Measurements from ENCODE around the gene GSS. TPM values are rescaled to one million over a fixed set of nuclear protein-coding genes. Genes with fewer than 3 reads are reported as not detected.

The GSS gene
- total RNA-seq, 4 donors from 2014 or later = 56.5 to 86.7 (median 75.2) TPM

DNA sequence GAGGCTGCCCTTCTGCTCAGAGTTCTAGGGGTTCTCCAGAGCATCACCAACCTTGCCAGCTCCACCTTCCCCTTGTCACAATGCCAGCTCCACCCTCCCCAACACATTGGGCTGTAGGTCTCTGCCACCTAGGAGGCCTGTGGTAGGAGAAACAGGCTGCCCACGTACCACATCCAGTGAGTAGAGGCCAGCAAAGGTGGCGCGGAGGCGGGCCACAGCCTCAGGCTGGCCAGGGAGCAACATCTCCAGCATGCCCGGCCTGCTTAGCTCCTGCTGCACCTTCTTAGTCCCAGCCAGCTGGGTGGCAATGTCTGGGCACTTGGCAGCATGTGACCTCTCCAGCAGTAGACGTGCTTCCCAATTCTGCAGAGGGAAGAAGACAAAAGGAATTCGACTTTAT, 23.8 kb downstream of the GSS start:
- Histone ChIP-seq H3K27ac (no peak overlapping the region), H3K36me3 (peaks cover 73% of the 10 kb centered on the region), H3K4me1 (peaks cover under 1% of the 10 kb centered on the region), H3K27me3 (no peaks in the 10 kb centered on the region), H3K9me3 (no peaks in the 10 kb centered on the region), H3K4me3 (no peak overlapping the region)
- no peak for DNase-seq (ENCODE audit: low spot score in 2 of 2)
- 91% methylated on average over 7 of the region's 7 CpGs for WGBS
- TF ChIP-seq CTCF (IDR thresholded peaks at IDR 0.05) = no peak
- TF ChIP-seq POLR2AphosphoS5 (IDR thresholded peaks at IDR 0.05) = no peak

DNA sequence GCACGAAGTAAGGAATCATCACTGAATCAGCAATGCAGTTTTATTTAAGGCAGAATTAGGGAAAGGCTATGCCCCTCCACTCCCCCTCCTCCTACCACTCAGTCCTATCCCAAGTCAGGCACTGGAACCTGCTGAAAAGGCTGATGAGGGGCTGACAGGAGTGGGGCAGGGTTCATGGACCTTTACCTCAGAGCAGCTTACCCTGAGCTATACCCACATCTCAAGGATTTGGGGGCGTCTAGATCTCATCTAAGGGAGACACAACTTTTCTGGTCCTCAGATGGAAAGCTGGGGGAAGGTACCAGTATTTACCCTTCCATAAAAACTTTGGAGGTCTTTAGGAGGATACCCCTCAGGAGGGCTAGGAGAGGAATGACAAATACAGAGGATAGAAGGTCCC, 27.2 kb downstream of the GSS start:
- peaks cover 92% of the 10 kb centered on the region for H3K36me3 ChIP-seq
- no peak for DNase-seq (ENCODE audit: low spot score in 2 of 2)
- H3K9me3 ChIP-seq = no peaks in the 10 kb centered on the region
- H3K4me3 ChIP-seq = no peak overlapping the region
- TF ChIP-seq EP300 (IDR thresholded peaks at IDR 0.05) (no peak), POLR2A (IDR thresholded peaks at IDR 0.05) (no peak), POLR2AphosphoS5 (IDR thresholded peaks at IDR 0.05) (no peak), CTCF (IDR thresholded peaks at IDR 0.05) (no peak)
- H3K4me1 ChIP-seq = peaks cover 2% of the 10 kb centered on the region
- 79% methylated on average over 2 of the region's 2 CpGs for WGBS
- no peaks in the 10 kb centered on the region for H3K27me3 ChIP-seq
- H3K27ac ChIP-seq = no peak overlapping the region

- H3K27ac ChIP-seq = no peak overlapping the region
- 88% methylated on average over 1 of the region's 1 CpG for WGBS
- H3K36me3 ChIP-seq = peaks cover 88% of the 10 kb centered on the region
These were observed 27.9 kb downstream of the GSS start for GRCh38 chr20:34927736-34928135.

DNA sequence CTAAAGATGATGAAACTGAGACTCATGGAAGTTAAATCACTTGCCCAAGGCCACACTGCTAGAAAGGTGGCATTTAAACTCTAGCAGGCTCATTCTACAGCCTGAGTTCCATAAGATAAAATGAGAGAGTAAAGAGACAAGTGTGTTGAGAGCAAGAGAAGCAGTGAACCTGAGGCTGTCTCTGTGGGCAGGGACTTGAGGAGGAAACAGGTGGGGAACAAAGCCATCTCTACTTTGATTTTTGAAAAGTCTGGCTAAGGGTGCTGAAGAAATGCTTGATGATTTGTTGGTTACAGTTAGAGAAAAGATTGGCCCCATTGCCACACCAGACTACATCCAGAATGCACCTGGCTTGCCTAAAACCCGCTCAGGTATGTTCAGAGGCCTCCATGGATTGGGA, 29.0 kb downstream of the GSS start:
- TF ChIP-seq EP300 (IDR thresholded peaks at IDR 0.05) = no peak
- TF ChIP-seq CTCF (IDR thresholded peaks at IDR 0.05) = no peak
- TF ChIP-seq POLR2A (IDR thresholded peaks at IDR 0.05) = no peak
- no peak for TF ChIP-seq POLR2AphosphoS5 (IDR thresholded peaks at IDR 0.05)
- H3K9me3 ChIP-seq = no peaks in the 10 kb centered on the region
- no peaks in the 10 kb centered on the region for H3K27me3 ChIP-seq
- peaks cover 18% of the 10 kb centered on the region for H3K4me1 ChIP-seq
- H3K27ac ChIP-seq = no peak overlapping the region
- no peak for DNase-seq (ENCODE audit: low spot score in 2 of 2)
- peaks cover 79% of the 10 kb centered on the region for H3K36me3 ChIP-seq
- no peak overlapping the region for H3K4me3 ChIP-seq
- 100% methylated on average over 1 of the region's 1 CpG for WGBS

More at GRCh38 chr20:34927736-34928135, 27.9 kb downstream of the GSS start:
- no peak overlapping the region for H3K4me3 ChIP-seq
- no peak for DNase-seq (ENCODE audit: low spot score in 2 of 2)
- peaks cover 7% of the 10 kb centered on the region for H3K4me1 ChIP-seq
- H3K9me3 ChIP-seq = no peaks in the 10 kb centered on the region
- TF ChIP-seq POLR2AphosphoS5 (IDR thresholded peaks at IDR 0.05) (no peak), CTCF (IDR thresholded peaks at IDR 0.05) (no peak), EP300 (IDR thresholded peaks at IDR 0.05) (no peak)
- H3K27me3 ChIP-seq = no peaks in the 10 kb centered on the region

- H3K4me3 ChIP-seq = no peak overlapping the region
- no peaks in the 10 kb centered on the region for H3K9me3 ChIP-seq
- no peaks in the 10 kb centered on the region for H3K27me3 ChIP-seq
- no peak for DNase-seq (ENCODE audit: low spot score in 2 of 2)
- peaks cover 77% of the 10 kb centered on the region for H3K36me3 ChIP-seq
- H3K4me1 ChIP-seq = peaks cover 24% of the 10 kb centered on the region
- TF ChIP-seq CTCF (IDR thresholded peaks at IDR 0.05) = no peak
- no peak for TF ChIP-seq POLR2AphosphoS5 (IDR thresholded peaks at IDR 0.05)
- TF ChIP-seq EP300 (IDR thresholded peaks at IDR 0.05) = no peak
- TF ChIP-seq POLR2A (IDR thresholded peaks at IDR 0.05) = no peak
- H3K27ac ChIP-seq = no peak overlapping the region
- 100% methylated on average over 1 of the region's 1 CpG for WGBS
These were observed 29.6 kb downstream of the GSS start for GRCh38 chr20:34925981-34926380.
